Keratinocyte (primary cell): ENCODE results near the gene ECI2.

Experiments
- EZH2 ChIP-seq: IDR thresholded peaks from one replicate; pipeline ENCODE4 v1.6.1; 2012; ENCODE audit warnings: inconsistent platforms, mild to moderate bottlenecking, low read length, moderate library complexity
- TF ChIP-seq, protein P1 (sequence below), 3 experiments: IDR thresholded peaks in 1 of 3; conservative IDR thresholded peaks in 1 of 3; optimal IDR thresholded peaks in 1 of 3; 2 replicates in 2 of 3; 3 replicates in 1 of 3; pipeline versions ENCODE3 to v1.5.1; 2011; ENCODE audit warnings: low read length in 3 of 3, mild to moderate bottlenecking in 3 of 3, moderate library complexity in 2 of 3, control low read depth in 1 of 3, inconsistent platforms in 1 of 3; ENCODE audit not compliant: insufficient read depth in 2 of 3; ENCODE audit errors: extremely low read depth in 1 of 3

DNA sequence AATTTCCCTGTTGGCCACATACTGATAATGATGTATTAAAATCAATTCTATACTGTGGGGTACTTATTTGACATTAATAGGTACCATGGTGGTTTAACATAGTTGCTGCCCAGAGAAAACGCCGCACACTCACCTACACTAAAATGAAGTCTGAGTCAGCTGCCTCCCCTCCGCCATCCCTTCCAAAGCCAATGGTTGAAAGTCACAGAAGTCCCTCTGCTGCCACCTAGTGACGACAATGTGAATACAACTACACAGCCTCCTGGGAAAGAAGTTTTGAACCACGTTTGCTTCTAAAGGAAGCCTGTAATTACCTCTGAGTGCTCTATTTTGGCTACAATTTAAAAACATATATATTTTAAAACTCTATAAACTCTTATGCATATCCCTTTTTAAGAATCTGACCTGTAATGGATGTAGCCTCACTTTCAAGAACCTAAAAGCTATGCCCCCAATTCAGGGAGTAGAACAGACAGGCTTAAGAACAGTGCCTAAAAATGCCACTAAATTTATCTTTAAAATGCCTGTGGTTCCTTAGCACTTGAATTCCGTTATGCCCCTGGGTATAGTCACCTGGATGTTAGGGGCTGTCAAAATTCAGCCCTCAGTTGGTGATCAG is 20.6 kb upstream of the ECI2 start:
- TF ChIP-seq, protein P1, sequence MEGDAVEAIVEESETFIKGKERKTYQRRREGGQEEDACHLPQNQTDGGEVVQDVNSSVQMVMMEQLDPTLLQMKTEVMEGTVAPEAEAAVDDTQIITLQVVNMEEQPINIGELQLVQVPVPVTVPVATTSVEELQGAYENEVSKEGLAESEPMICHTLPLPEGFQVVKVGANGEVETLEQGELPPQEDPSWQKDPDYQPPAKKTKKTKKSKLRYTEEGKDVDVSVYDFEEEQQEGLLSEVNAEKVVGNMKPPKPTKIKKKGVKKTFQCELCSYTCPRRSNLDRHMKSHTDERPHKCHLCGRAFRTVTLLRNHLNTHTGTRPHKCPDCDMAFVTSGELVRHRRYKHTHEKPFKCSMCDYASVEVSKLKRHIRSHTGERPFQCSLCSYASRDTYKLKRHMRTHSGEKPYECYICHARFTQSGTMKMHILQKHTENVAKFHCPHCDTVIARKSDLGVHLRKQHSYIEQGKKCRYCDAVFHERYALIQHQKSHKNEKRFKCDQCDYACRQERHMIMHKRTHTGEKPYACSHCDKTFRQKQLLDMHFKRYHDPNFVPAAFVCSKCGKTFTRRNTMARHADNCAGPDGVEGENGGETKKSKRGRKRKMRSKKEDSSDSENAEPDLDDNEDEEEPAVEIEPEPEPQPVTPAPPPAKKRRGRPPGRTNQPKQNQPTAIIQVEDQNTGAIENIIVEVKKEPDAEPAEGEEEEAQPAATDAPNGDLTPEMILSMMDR (optimal IDR thresholded peaks at IDR 0.05 in 1 of 3, IDR thresholded peaks at IDR 0.05 in 1 of 3, conservative IDR thresholded peaks at IDR 0.05 in 1 of 3; ENCODE audit: extremely low read depth in 1 of 3, insufficient read depth in 2 of 3, low read length in 3 of 3): peak; percentile 73 to 83 (median 82)
- no peak for TF ChIP-seq EZH2
